ENCODE results near the gene KRTAP9-6.
"Not testable (repeated sequence)": the region's sequence is repeated elsewhere in the genome, so short reads cannot be mapped to it uniquely, and the experiment has no call there.

KRTAP9-6 gene, protein sequence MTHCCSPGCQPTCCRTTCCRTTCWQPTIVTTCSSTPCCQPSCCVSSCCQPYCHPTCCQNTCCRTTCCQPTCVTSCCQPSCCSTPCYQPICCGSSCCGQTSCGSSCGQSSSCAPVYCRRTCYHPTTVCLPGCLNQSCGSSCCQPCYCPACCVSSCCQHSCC

DNA sequence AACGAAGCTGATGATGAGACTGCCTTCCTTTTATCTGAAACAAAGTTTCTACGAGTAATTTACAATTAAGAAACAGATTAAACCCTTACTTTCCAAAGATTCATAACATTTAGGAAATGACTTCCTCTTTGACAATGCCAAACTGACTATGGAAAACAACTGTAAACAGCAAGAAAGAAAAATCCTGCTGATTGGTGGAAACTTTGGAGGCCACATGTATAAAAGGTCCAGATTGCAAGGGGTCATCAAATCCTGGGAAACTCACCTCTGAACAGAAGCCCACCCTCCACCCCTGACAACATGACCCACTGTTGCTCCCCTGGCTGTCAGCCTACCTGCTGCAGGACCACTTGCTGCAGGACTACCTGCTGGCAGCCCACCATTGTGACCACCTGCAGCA is at the start of gene KRTAP9-6:
KRTAP9-6 (plus strand) TSS at position 301 of the 400 bp plus-strand sequence; CDS start at position 301, 0 bp downstream.
- DNase-seq (ENCODE audit: low read depth): no peak

DNA sequence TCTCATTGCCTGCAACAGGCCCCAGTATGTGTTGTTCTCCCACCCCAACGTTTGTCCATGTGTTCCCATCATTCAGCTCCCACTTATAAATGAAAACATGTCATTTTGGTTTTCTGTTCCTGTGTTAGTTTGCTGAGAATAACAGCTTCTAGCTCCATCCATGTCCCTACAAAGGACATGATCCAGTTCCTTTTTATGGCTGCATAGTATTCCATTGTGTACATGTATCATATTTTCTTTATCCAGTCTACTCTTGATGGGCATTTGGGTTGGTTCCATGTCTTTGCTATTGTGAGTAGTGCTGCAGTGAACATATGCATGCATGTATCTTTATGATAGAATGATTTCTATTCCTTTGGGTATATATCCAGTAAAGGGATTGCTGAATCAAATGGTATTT is 49.5 kb upstream of the KRTAP9-6 start:
- no peak for DNase-seq (ENCODE audit: low read depth)

DNA sequence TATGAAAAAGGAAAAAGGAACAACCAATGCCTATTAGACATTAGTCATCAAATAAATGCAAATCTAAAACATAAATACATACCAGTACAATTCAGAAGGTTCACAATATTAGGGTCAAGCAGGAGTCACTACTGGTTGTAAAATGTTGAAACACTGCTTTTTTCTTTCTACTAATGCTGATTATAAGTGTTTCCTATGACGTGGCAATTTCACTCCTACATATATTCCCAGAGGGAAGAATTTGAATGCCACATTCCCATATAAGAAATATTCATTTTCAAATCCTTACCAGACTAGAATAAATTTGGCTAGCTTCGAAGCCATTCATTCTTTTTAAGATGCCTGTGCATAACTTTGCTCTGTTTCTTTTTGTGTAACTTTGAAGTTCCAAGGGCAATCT is 41.4 kb upstream of the KRTAP9-6 start:
- no peak for DNase-seq (ENCODE audit: low read depth)

DNA sequence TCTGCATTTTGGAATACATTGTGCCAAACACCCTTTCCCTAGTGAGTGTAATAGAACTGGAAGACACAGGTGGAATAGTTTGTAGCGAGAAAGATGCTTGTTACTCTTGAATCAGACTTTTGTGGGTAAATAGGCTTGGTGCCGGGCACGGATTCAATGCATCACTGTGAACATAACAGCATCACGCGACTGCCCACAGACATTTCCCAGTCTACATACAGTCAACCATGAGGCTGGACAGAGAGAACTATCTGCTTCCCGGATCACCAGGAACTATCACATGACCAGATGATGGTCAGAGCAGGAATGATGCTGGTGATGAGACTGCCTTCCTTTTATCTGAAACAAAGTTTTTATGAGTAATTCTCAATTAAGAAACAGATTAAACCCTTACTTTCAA is 39.1 kb upstream of the KRTAP9-6 start:
- no peak for DNase-seq (ENCODE audit: low read depth)

DNA sequence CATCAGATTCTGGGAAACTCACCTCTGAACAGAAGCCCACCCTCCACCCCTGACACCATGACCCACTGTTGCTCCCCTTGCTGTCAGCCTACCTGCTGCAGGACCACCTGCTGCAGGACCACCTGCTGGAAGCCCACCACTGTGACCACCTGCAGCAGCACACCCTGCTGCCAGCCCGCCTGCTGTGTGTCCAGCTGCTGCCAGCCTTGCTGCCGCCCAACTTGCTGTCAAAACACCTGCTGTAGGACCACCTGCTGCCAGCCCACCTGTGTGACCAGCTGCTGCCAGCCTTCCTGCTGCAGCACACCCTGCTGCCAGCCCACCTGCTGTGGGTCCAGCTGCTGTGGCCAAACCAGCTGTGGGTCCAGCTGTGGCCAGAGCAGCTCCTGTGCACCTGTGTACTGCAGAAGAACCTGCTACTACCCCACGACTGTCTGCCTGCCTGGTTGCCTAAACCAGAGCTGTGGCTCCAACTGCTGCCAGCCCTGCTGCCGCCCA is 38.5 kb upstream of the KRTAP9-6 start, which contains the start of gene KRTAP9-2:
KRTAP9-2 (plus strand) TSS at position 51 of the 498 bp plus-strand sequence; CDS start at position 58, 7 bp downstream.
- not testable (repeated sequence) for DNase-seq (ENCODE audit: low read depth)

DNA sequence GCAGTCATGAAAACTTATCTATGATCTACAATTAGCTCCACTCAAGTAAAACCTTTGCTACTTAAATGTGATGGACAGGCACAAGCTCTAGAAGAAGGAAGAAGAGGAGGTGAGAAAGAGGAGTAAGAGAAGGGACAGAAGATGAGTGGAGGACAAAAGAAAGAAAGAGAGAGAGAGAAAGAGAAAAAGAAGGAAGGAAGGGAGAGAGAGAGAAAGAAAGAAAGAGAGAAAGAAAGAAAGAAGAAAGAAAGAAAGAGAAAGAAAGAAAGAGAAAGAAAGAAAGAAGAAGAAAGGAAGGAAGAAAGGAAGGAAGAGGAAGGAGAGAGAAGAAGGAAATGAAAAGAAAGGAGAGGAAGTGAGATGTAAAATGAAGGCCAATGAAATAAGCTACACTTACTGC is 35.1 kb upstream of the KRTAP9-6 start:
- no peak for DNase-seq (ENCODE audit: low read depth)

DNA sequence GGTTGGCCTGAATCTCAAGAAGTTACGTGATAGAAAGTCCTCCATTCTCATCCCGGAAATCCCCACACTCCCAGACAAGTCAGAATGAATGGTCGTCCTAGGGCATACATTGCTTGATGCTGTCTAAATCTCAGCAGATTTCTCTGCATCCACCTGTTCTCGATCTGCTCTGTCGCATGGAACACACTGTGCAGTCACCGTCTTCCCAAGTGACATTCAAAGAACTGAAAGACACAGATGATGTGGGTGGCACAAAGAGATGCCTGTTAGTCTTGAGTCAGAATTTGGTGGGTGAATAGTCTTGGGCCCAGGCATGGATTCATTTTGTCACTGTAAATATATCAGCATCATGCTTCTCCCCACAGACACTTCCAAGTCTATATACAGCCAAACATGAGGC is 33.4 kb upstream of the KRTAP9-6 start:
- DNase-seq (ENCODE audit: low read depth): no peak

DNA sequence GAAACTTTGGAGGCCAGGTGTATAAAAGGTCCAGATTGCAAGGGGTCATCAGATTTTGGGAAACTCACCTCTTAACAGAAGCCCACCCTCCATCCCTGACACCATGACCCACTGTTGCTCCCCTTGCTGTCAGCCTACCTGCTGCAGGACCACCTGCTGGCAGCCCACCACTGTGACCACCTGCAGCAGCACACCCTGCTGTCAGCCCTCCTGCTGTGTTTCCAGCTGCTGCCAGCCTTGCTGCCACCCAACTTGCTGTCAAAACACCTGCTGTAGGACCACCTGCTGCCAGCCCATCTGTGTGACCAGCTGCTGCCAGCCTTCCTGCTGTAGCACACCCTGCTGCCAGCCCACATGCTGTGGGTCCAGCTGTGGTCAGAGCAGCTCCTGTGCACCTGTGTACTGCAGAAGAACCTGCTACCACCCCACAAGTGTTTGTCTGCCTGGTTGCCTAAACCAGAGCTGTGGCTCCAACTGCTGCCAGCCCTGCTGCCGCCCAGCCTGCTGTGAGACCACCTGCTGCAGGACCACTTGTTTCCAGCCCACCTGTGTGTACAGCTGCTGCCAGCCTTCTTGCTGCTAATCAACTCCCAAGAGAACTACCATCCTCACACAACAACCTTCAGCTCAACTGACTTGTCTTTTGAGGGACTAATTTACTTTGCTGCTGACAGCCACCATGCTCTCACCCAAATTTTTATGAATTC is 32.6 kb upstream of the KRTAP9-6 start, which contains the start of gene KRTAP9-3:
KRTAP9-3 (plus strand) TSS at position 51 of the 707 bp plus-strand sequence; CDS start at position 104, 53 bp downstream.
- not testable (repeated sequence) for DNase-seq (ENCODE audit: low read depth)

DNA sequence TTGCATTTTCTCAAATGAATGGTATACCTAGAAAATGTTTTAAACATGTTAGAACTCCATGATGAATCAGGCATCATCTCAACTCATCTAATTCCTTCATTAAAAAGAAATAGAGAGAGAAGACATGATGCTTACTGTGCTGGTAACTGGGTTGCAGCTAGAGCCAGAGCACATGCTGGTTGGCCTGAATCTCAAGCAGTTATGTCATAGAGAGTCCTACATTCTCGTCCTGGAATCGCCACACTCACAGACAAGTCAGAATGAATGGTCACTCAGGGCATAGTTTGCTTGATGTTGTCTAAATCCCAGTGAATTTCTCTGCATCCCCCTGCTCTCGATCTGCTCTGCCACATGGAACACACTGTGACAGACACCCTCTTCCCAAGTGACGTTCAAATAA is 28.1 kb upstream of the KRTAP9-6 start:
- DNase-seq (ENCODE audit: low read depth): not testable (repeated sequence)

DNA sequence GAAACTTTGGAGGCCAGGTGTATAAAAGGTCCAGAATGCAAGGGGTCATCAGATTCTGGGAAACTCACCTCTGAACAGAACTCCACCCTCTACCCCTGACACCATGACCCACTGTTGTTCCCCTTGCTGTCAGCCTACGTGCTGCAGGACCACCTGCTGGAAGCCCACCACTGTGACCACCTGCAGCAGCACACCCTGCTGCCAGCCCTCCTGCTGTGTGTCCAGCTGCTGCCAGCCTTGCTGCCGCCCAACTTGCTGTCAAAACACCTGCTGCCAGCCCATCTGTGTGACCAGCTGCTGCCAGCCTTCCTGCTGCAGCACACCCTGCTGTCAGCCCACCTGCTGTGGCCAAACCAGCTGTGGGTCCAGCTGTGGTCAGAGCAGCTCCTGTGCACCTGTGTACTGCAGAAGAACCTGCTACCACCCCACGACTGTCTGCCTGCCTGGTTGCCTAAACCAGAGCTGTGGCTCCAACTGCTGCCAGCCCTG is 27.2 kb upstream of the KRTAP9-6 start, which contains the start of gene KRTAP9-8:
KRTAP9-8 (plus strand) TSS at position 51 of the 489 bp plus-strand sequence; CDS start at position 104, 53 bp downstream.
- DNase-seq (ENCODE audit: low read depth): not testable (repeated sequence)

DNA sequence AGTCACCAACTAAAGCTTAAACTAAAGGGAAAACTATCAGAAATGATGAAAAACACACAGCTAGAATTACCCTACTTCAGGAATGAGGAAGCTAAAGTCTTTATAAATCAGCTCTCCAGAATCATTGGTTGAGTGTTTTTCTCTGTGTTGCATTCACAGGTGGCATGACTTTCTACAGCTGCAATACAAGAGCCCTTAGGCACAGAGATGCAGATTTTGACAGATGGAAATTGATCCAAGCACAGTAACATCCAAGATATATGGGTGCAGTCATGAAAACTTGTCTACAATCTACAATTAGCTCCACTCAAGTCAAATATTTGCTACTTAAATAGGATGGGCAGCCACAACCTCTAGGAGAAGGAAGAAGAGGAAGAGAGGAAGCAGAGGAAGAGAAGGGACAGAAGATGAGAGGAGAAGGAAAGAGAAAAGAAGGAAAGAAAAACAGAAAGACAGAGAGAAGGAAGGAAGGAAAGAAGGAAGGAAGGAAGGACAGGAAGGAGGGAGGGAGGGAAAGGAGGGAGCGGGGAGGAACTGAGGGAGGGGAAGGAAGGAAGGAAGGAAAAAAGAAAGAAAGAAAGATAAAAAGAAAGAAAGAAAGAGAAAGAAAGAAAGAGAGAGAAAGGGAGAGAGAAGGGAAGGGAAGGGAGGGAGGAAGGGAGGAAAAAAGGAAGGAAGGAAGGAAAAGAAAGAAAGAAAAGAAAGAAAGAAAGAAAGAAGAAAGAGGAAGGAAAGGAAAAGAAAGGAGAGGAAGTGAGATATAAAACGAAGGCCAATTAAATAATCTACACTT is 18.0 kb upstream of the KRTAP9-6 start:
- DNase-seq (ENCODE audit: low read depth): not testable (repeated sequence)

DNA sequence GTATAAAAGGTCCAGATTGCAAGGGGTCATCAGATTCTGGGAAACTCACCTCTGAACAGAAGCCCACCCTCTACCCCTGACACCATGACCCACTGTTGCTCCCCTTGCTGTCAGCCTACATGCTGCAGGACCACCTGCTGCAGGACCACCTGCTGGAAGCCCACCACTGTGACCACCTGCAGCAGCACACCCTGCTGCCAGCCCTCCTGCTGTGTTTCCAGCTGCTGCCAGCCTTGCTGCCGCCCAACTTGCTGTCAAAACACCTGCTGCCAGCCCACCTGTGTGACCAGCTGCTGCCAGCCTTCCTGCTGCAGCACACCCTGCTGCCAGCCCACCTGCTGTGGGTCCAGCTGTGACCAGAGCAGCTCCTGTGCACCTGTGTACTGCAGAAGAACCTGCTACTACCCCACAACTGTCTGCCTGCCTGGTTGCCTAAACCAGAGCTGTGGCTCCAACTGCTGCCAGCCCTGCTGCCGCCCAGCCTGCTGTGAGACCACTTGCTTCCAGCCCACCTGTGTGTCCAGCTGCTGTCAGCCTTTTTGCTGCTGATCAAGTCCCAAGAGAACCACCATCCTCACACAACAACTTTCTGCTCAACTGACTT is 15.4 kb upstream of the KRTAP9-6 start, which contains the start of gene KRTAP9-4:
KRTAP9-4 (plus strand) TSS at position 51 of the 604 bp plus-strand sequence; CDS start at position 85, 34 bp downstream.
- not testable (repeated sequence) for DNase-seq (ENCODE audit: low read depth)

DNA sequence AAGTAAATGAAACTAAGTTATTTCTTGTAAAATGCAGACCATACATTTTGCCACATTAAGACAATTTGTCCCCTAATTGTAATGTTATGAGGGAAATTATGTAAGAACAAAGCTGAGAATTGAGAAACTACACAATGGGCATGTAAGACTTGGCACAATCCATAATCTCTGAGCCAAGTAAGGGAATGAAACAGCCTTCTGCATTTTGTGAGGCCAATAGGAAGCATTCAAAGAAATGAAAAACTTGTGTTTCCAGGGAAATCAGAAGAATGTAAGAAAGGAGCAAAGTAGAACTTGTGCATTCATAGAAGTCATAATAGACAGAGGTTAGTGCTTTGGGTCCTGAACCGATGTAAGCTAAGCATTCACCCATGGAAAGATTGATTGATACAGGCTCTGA is 13.9 kb upstream of the KRTAP9-6 start:
- no peak for DNase-seq (ENCODE audit: low read depth)

DNA sequence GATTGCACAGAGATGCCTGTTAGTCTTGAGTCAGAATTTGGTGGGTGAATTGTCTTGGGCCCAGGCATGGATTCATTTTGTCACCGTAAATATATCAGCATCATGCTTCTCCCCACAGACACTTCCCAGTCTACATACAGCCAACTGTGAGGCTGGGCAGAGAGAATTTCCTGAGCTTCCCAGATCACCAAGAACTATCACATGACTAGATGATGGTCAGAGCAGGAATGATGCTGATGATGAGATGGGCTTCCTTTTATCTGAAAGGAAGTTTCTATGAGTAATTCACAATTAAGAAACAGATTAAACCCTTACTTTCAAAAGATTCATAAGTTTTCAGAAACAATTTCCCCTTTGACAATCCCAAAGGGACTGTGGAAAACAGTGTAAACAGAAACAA is 10.3 kb upstream of the KRTAP9-6 start:
- no peak for DNase-seq (ENCODE audit: low read depth)

DNA sequence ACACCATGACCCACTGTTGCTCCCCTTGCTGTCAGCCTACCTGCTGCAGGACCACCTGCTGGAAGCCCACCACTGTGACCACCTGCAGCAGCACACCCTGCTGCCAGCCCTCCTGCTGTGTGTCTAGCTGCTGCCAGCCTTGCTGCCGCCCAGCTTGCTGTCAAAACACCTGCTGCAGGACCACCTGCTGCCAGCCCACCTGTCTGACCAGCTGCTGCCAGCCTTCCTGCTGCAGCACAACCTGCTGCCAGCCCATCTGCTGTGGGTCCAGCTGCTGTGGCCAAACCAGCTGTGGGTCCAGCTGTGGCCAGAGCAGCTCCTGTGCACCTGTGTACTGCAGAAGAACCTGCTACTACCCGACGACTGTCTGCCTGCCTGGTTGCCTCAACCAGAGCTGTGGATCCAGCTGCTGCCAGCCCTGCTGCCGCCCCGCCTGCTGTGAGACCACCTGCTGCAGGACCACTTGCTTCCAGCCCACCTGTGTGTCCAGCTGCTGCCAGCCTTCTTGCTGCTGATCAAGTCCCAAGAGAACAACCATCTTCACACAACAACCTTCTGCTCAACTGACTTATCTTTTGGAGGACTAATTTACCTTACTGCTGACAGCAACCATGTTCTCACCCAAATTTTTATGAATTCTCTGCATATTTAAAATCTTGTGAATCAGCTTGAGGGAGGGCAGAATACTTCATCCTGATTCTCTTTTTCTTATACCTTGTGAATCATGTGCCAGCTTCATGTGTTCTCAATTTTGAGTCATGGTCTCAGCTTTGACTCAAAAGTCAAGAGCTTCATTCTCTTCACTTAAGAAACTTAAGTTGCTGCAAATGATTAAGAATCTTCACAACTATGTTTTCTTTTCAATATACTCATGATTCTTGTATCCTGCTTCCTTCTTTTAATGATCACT is 9.5 kb upstream of the KRTAP9-6 start, which contains the start of gene KRTAP9-9:
KRTAP9-9 (plus strand) TSS at position 4 of the 910 bp plus-strand sequence.
- DNase-seq (ENCODE audit: low read depth): not testable (repeated sequence)

DNA sequence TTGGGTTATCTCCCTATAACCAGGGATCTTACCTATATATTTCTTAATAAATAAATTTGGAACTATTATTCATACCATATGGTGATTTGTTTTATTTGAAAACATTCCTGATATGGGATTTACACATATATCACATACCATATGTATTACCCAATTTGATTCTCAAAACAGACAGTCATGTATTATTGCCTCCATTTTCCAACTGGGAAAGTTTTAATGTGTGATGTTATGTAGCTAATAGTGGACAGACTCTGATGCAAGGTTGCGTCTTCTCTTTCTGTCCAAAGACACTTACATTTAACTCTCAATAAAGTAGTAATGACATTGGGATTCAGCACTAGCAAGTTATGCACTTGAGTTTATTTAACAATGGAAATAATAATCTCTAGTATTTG is 8.9 kb upstream of the KRTAP9-6 start:
- no peak for DNase-seq (ENCODE audit: low read depth)

DNA sequence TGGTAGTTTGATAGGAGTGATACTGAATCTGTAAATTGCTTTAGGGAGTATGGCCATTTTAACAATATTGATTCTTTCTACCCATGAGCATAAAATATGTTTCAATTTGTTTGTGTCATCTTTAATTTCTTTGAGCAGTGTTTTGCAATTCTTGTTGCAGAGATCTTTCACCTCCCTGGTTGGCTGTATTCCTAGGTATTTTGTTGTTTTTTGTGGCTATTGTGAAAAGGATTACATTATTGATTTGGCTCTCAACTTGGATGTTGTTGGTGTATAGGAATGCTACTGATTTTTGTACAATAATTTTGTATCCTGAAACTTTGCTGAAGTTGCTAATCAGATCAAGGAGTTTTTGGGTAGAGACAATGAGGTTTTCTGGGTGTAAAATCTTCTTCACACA is 6.8 kb upstream of the KRTAP9-6 start:
- no peak for DNase-seq (ENCODE audit: low read depth)

DNA sequence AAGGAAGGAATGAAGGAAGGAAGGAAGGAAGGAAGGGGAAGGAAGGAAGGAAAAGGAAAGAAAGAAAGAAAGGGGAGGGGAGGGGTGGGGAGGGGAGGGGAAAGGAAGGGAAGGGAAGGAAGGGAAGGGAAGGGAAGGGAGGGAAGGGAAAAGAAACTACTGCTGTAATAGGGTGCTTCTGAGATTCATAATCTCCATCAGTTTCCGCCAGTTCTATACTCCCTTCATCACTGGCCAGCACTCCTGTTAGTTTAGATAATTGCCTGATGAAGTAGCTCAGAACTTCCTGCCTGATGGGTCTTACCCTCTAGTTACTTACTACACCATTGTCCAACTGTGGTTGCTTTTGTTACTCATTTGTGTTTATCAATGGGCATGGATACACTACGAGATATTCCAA is 2.0 kb upstream of the KRTAP9-6 start:
- DNase-seq (ENCODE audit: low read depth): no peak

DNA sequence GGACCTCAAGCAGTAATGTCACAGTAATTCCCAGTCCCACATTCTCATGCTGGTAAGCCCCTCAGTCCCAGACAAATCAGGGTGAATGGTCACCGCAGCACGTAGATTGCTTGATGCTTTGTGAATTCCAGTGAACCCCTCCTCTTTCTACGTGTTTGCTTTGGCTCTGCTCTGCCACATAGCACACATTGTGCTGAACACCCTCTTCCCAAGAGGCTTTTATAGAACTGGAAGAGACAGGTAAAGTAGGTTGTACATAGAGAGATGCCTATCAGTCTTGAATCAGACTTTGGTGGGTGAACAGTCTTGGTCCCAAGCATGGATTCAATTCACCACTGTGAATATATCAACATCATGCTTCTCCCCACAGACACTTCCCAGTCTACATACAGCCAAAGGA is 579 bp upstream of the KRTAP9-6 start:
- no peak for DNase-seq (ENCODE audit: low read depth)

DNA sequence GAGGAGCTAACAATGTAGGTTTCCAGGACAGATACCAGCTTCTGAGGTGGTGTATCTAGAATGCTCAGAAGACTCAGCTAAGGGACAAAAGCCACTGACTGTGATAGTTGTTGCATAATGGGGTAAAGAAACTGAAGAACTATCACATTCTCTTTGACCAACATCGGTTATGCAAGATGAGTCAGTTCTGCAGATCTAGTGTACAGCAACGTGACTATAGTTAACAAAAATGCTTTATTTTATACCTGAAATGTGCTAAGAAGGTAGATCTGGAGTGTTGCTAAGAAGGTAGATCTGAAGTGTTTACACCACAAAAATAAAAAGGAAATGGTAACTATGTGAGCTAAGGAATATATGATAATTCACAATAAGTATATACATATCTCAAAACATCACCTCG is 2.5 kb downstream of the KRTAP9-6 start:
- no peak for DNase-seq (ENCODE audit: low read depth)

All from fibroblast of the conjunctiva (primary cell).